ENCODE measurements around the gene PCSK4.

The PCSK4 gene

DNA sequence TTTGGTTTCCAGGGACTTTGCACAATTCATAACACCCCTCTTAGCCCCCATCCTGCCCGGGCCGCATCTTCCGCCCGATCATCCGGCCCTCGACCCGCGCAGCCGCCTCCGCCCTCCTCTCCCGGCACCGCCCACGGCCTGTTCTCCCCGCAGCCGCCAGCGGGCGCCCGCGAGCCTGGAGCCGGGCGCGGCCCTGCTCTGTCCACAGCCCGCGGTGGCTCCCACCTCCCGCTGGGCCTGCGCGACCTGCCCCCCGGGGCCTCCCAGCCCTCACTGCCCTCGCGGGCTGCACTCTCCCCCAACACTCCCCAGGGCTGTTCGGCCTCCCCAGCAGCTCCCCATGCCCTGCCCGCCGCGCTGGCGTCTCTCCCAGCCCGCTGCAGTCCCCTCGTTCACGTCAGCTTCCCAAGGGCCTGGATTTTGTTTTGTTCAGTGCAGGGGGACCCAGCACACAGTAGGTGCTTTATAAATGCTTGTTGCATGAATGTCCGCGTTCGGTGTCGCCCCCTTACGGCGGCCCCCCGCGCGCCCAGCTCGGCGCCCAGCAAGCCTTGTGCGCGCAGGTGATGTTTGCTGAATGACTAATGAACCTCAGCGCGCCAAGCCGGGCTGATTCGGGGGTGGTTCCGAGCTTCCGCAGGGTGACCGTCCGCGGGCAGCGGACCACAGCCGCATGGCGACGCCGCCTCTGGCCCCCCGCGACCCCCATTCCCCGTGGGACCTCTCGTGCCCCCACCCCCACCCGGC lies 44.8 kb downstream of the PCSK4 start (continued):
- TF ChIP-seq ZFP37 (tag by site-specific recombination; IDR thresholded peaks at IDR 0.05) (peak; percentile 20; the same call in 1 of the 2 replicates), ZNF610 (tag by site-specific recombination; IDR thresholded peaks at IDR 0.05; ENCODE audit: borderline replicate concordance) (no peak; the same call in 1 of the 2 replicates), ZNF549 (tag by site-specific recombination; IDR thresholded peaks at IDR 0.05) (no peak), ZFHX2 (tag by site-specific recombination; conservative IDR thresholded peaks at IDR 0.05) (peak; percentile 98), ZBTB20 (tag by site-specific recombination; IDR thresholded peaks at IDR 0.05) (peak; percentile 84)
- TF ChIP-seq, protein P1, sequence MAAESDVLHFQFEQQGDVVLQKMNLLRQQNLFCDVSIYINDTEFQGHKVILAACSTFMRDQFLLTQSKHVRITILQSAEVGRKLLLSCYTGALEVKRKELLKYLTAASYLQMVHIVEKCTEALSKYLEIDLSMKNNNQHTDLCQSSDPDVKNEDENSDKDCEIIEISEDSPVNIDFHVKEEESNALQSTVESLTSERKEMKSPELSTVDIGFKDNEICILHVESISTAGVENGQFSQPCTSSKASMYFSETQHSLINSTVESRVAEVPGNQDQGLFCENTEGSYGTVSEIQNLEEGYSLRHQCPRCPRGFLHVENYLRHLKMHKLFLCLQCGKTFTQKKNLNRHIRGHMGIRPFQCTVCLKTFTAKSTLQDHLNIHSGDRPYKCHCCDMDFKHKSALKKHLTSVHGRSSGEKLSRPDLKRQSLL (tag by site-specific recombination; IDR thresholded peaks at IDR 0.05) = peak; percentile 44; the same call in 1 of the 2 replicates

GRCh38 chr19:1441677-1442438 lies 48.3 kb downstream of the PCSK4 start:
- Histone ChIP-seq H3K9me3 (ENCODE audit: control insufficient read depth, insufficient read depth, low read depth, low read length) (no peaks in the 10 kb centered on the region), H3K4me1 (ENCODE audit: control insufficient read depth, insufficient read depth, low read length) (peaks cover 16% of the 10 kb centered on the region), H3K36me3 (ENCODE audit: control insufficient read depth in 2 of 2, insufficient read depth in 1 of 2, low read length in 2 of 2) (peaks cover 15 to 39% of the 10 kb centered on the region in 2 experiments; a peak in 2 of 3 replicates), H3K4me3 (ENCODE audit: low read depth, low read length) (no peak overlapping the region), H3K27ac (ENCODE audit: extremely low read depth, low read depth, low read length) (peak overlapping the region; percentile 56; the same call in 1 of the 2 replicates)
- ChIA-PET POLR2A (interaction anchor here (1.0 to 1.8 kb wide), 2 partner anchors 12 to 21 kb away, joined by 7 to 10 read pairs; no protein-coding TSS in a partner anchor), CTCF (interaction anchor here (0.6 to 1.6 kb wide), 4 partner anchors 9 to 1308 kb away, joined by 3 to 7 read pairs (median 3); partner anchors contain the start of gene APC2)
- TF ChIP-seq ZBTB20 (tag by site-specific recombination; IDR thresholded peaks at IDR 0.05) (peak; percentile 19; the same call in 1 of the 2 replicates), ZBTB7A (tag by site-specific recombination; IDR thresholded peaks at IDR 0.05; ENCODE audit: low read depth) (peak; percentile 16; the same call in 1 of the 2 replicates), ZNF148 (tag by site-specific recombination; IDR thresholded peaks at IDR 0.05; ENCODE audit: borderline replicate concordance) (no peak), ZNF169 (tag by site-specific recombination; IDR thresholded peaks at IDR 0.05) (no peak), ZNF600 (tag by site-specific recombination; IDR thresholded peaks at IDR 0.05) (peak; percentile 88), ZNF10 (tag by site-specific recombination; IDR thresholded peaks at IDR 0.05) (no peak), ZNF16 (tag by site-specific recombination; IDR thresholded peaks at IDR 0.05; ENCODE audit: low read depth) (no peak), ZNF280D (tag by site-specific recombination; IDR thresholded peaks at IDR 0.05) (no peak), ZNF433 (tag by site-specific recombination; IDR thresholded peaks at IDR 0.05; ENCODE audit: low read depth) (no peak), ZFP69B (tag by site-specific recombination; IDR thresholded peaks at IDR 0.05) (0 out of 2 replicates have a peak, but pooled peaks have one; percentile 28), ZNF501 (tag by site-specific recombination; IDR thresholded peaks at IDR 0.05) (no peak), ZNF624 (tag by site-specific recombination; IDR thresholded peaks at IDR 0.05) (no peak), PRDM10 (tag by site-specific recombination; IDR thresholded peaks at IDR 0.05) (no peak), ZIC2 (tag by site-specific recombination; IDR thresholded peaks at IDR 0.05) (no peak)
- TF ChIP-seq, protein P2, sequence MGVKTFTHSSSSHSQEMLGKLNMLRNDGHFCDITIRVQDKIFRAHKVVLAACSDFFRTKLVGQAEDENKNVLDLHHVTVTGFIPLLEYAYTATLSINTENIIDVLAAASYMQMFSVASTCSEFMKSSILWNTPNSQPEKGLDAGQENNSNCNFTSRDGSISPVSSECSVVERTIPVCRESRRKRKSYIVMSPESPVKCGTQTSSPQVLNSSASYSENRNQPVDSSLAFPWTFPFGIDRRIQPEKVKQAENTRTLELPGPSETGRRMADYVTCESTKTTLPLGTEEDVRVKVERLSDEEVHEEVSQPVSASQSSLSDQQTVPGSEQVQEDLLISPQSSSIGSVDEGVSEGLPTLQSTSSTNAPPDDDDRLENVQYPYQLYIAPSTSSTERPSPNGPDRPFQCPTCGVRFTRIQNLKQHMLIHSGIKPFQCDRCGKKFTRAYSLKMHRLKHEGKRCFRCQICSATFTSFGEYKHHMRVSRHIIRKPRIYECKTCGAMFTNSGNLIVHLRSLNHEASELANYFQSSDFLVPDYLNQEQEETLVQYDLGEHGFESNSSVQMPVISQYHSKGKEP (tag by site-specific recombination; IDR thresholded peaks at IDR 0.05) = no peak

All from HEK293 (cell line).